ENCODE results near the gene PIEZO2. TPM values are rescaled to one million over a fixed set of nuclear protein-coding genes. Genes with fewer than 3 reads are reported as not detected.
A peak's percentile ranks its signal among the peaks of the same experiment; 100 is the strongest.
"Not testable (repeated sequence)": the region's sequence is repeated elsewhere in the genome, so short reads cannot be mapped to it uniquely, and the experiment has no call there.

The PIEZO2 gene
- total RNA-seq, 1 donor from 2014 or later, result 134 TPM

DNA sequence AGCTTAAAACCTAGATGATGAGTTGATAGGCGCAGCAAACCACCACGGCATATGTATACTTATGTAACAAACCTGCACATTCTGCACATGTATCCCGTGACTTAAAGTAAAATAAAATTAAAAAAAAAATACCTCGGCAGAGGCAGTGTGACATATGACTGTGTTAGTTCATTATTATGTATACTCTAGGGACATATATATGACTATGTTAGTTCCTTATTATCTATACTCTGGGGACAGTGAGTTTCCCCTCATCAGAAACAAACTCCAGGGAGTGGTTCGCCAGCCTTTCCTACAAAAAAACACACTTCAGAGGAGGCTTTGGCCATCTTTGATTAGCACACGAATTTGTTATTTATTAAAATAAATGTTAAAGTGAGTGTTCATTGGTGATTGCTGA lies 209.5 kb downstream of the PIEZO2 start:
- H3K9me3 Mint-ChIP-seq (ENCODE audit: unreplicated experiment), result peaks cover 21% of the 10 kb centered on the region
- H3K27ac Mint-ChIP-seq (ENCODE audit: unreplicated experiment), result no peak overlapping the region
- H3K4me3 Mint-ChIP-seq (ENCODE audit: unreplicated experiment), result no peak overlapping the region
- TF ChIP-seq, protein P1, sequence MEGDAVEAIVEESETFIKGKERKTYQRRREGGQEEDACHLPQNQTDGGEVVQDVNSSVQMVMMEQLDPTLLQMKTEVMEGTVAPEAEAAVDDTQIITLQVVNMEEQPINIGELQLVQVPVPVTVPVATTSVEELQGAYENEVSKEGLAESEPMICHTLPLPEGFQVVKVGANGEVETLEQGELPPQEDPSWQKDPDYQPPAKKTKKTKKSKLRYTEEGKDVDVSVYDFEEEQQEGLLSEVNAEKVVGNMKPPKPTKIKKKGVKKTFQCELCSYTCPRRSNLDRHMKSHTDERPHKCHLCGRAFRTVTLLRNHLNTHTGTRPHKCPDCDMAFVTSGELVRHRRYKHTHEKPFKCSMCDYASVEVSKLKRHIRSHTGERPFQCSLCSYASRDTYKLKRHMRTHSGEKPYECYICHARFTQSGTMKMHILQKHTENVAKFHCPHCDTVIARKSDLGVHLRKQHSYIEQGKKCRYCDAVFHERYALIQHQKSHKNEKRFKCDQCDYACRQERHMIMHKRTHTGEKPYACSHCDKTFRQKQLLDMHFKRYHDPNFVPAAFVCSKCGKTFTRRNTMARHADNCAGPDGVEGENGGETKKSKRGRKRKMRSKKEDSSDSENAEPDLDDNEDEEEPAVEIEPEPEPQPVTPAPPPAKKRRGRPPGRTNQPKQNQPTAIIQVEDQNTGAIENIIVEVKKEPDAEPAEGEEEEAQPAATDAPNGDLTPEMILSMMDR (IDR thresholded peaks at IDR 0.05), result no peak
- H3K36me3 Mint-ChIP-seq (ENCODE audit: unreplicated experiment), result peaks cover 36% of the 10 kb centered on the region
- DNase-seq (ENCODE audit: extremely low spot score, unreplicated experiment), result no peak
- H3K4me1 Mint-ChIP-seq (ENCODE audit: unreplicated experiment), result peaks cover 31% of the 10 kb centered on the region
- no peaks in the 10 kb centered on the region for H3K27me3 Mint-ChIP-seq (ENCODE audit: unreplicated experiment)

DNA sequence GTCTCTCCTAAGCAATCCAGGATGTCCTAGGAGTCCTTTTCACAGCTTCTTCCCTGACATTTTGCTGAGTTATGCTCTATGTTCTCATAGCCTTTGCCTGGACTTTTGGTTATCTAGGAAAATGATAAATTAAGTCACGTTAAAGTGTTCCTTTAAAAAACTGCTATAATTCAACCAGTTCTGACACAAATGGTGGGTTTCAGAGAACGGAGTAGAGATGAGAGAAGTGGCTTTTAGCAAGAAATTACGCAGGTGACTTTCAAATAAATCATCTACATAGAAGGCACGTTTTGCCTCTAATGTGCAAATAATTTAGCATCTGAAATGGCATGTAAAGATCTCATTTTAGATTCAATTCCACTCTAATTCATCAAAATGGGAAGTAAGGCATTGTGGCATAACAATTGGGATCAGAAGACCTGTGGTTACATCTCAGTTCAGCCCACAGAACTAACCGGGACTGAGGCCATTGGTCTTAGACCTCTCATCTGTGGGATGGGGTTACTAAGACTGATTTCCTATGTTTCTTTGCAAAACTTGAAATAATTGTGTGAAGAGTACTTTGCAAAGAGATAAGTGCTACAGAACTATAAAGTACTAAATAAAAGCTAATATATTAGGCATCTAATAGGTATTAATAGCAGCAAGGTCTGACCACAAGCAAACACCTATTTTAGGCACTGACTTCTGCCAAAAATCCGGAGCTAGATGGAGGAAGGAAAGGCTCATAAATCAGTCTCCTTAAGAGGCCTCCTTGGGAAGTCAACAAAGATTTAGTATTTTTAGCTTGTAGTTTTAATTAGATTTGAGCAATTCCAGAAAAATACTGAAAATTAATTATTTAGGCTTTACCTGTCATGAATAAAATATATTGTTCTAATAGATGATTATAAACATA lies 211.4 kb downstream of the PIEZO2 start:
- peaks cover 33% of the 10 kb centered on the region for H3K4me1 Mint-ChIP-seq (ENCODE audit: unreplicated experiment)
- H3K27me3 Mint-ChIP-seq (ENCODE audit: unreplicated experiment), result no peaks in the 10 kb centered on the region
- peaks cover 23% of the 10 kb centered on the region for H3K36me3 Mint-ChIP-seq (ENCODE audit: unreplicated experiment)
- TF ChIP-seq, protein P1 (IDR thresholded peaks at IDR 0.05), result no peak
- peaks cover 7% of the 10 kb centered on the region for H3K9me3 Mint-ChIP-seq (ENCODE audit: unreplicated experiment)
- no peak for DNase-seq (ENCODE audit: extremely low spot score, unreplicated experiment)
- peak overlapping the region; percentile 91 for H3K27ac Mint-ChIP-seq (ENCODE audit: unreplicated experiment)
- H3K4me3 Mint-ChIP-seq (ENCODE audit: unreplicated experiment), result no peak overlapping the region

DNA sequence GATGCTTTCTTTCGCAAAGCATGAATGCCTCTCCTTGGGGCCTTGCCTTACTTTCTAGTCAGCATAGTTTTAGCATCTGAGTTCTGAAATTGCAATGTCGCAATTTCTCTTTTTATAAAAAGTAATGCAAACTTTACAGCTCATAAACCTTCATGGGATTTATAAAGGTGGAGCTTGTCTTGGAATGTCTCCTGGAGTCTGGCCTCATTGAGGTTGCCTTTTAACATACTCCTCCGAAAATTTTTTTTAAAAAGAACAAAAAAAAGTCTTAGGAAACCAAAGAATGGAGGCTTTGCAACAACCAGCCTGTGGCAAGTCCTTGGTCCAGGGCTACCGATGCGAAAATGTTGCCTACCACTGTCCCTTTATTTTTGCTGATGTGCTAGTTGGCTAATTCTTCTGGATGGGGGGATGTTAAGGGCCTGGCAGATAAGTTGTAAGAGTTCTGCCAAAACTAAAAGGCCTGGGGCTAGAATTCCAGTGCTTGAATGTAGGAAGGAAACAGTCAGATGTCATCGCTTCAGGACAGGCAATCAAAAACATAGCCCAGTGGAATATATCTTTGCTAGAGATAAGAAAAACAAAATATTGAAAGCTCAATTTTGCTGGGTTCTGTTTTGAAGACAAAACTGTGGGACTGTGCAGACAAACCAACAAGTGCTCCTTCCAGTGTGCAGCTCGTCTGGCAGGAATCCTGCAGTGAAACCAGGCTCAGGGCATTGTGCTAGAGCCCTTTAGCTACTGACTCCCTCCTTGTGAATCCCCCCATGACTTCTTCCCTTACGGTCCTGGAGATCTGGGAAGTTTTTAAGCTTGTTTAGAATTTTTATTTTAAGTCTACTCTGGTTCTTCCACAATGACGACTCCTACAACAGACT lies 213.0 kb downstream of the PIEZO2 start:
- peak overlapping the region; percentile 91 for H3K27ac Mint-ChIP-seq (ENCODE audit: unreplicated experiment)
- H3K9me3 Mint-ChIP-seq (ENCODE audit: unreplicated experiment), result no peaks in the 10 kb centered on the region
- DNase-seq (ENCODE audit: extremely low spot score, unreplicated experiment), result no peak
- H3K36me3 Mint-ChIP-seq (ENCODE audit: unreplicated experiment), result peaks cover 14% of the 10 kb centered on the region
- H3K4me1 Mint-ChIP-seq (ENCODE audit: unreplicated experiment), result peaks cover 39% of the 10 kb centered on the region
- TF ChIP-seq, protein P1 (IDR thresholded peaks at IDR 0.05), result no peak
- H3K27me3 Mint-ChIP-seq (ENCODE audit: unreplicated experiment), result no peaks in the 10 kb centered on the region
- peak overlapping the region; percentile 26 for H3K4me3 Mint-ChIP-seq (ENCODE audit: unreplicated experiment)

DNA sequence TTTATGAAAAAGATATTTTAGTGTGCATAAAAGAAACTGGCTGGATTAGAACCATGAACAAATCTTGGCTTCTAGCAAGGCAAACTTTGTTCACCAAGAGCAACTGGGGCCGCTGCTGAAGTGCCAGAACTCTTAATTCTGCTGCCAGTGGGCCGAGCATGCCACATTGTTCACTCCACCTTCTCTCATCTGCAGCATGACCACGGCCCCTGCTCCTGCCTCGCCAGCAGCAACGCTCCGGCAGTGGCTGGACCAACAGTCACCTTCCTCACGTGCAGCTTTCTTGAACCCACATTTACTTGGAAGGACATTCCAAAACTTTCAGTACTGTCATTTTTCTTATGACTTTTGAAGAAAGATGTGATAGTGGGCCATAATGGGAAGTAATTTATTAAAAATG lies 213.8 kb downstream of the PIEZO2 start:
- peaks cover 40% of the 10 kb centered on the region for H3K4me1 Mint-ChIP-seq (ENCODE audit: unreplicated experiment)
- no peak overlapping the region for H3K4me3 Mint-ChIP-seq (ENCODE audit: unreplicated experiment)
- H3K27me3 Mint-ChIP-seq (ENCODE audit: unreplicated experiment), result no peaks in the 10 kb centered on the region
- peaks cover 10% of the 10 kb centered on the region for H3K36me3 Mint-ChIP-seq (ENCODE audit: unreplicated experiment)
- TF ChIP-seq, protein P1 (IDR thresholded peaks at IDR 0.05), result no peak
- no peak for DNase-seq (ENCODE audit: extremely low spot score, unreplicated experiment)
- no peaks in the 10 kb centered on the region for H3K9me3 Mint-ChIP-seq (ENCODE audit: unreplicated experiment)
- H3K27ac Mint-ChIP-seq (ENCODE audit: unreplicated experiment), result peak overlapping the region; percentile 91

DNA sequence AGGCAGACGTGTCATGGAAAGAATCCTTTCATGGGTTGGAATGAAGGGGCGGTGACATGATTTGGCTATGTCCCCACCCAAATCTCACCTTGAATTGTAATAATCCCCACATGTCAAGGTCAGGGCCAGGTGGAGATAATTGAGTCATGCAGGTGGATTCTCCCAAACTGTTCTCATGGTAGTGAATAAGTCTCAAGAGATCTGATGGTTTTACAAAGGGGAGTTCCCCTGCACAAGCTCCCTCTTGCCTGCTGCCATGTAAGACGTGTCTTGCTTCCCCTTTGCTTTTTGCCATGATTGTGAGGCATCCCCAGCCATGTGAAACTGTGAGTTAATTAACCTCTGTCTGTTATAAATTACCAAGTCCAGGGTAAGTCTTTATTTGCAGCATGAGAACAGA lies 215.7 kb downstream of the PIEZO2 start:
- not testable (repeated sequence) for H3K9me3 Mint-ChIP-seq (ENCODE audit: unreplicated experiment); H3K27me3 Mint-ChIP-seq (ENCODE audit: unreplicated experiment); DNase-seq (ENCODE audit: extremely low spot score, unreplicated experiment); H3K4me3 Mint-ChIP-seq (ENCODE audit: unreplicated experiment); H3K27ac Mint-ChIP-seq (ENCODE audit: unreplicated experiment); H3K36me3 Mint-ChIP-seq (ENCODE audit: unreplicated experiment)
- peaks cover 57% of the 10 kb centered on the region for H3K4me1 Mint-ChIP-seq (ENCODE audit: unreplicated experiment)
